WTC11 (cell line): ENCODE measurements around the gene PCDH9. TPM values are rescaled to one million over a fixed set of nuclear protein-coding genes. Genes with fewer than 3 reads are reported as not detected.

ENCODE experiments used
- ATAC-seq: fragments of 200-7000 bp; cut with Tn5 transposase; 2 replicates; pipeline ENCODE4 v1.10.0; 2021; ENCODE audit warnings: mild to moderate bottlenecking, moderate library complexity
- CTCF ChIA-PET: fragments of 300-600 bp; sonication (Branson Sonifier 250); formaldehyde crosslinking; loops from one replicate; lab custom pipeline; 2021; ENCODE audit warnings: antibody characterized with exemption; lab: Charles Lee
- POLR2A ChIA-PET: fragments of 350-600 bp; sonication (Branson Sonifier 250); formaldehyde crosslinking; loops from one replicate; lab custom pipeline; 2021; ENCODE audit warnings: antibody characterized with exemption; lab: Charles Lee
- DNase-seq: peaks from one replicate; pipeline ENCODE4 v3.0.0; 2021; ENCODE audit warnings: low spot score
- H3K27ac Mint-ChIP-seq: 2 replicates; pipeline ENCODE4 v1.8.0; 2021; ENCODE audit warnings: mixed read lengths
- H3K27me3 Mint-ChIP-seq: 2 replicates; pipeline ENCODE4 v1.8.0; 2021; ENCODE audit warnings: low read depth, mild to moderate bottlenecking, moderate library complexity, mixed read lengths
- H3K36me3 Mint-ChIP-seq: 2 replicates; pipeline ENCODE4 v1.8.0; 2021; ENCODE audit warnings: mixed read lengths
- H3K4me1 Mint-ChIP-seq: 2 replicates; pipeline ENCODE4 v1.8.0; 2022; ENCODE audit warnings: mixed read lengths
- H3K4me3 Mint-ChIP-seq: 2 replicates; pipeline ENCODE4 v1.8.0; 2021; ENCODE audit warnings: mild to moderate bottlenecking, moderate library complexity, mixed read lengths
- H3K9me3 Mint-ChIP-seq: 2 replicates; pipeline ENCODE4 v1.8.0; 2021; ENCODE audit warnings: mixed read lengths
- CDX4 ChIP-seq: fragments of 250-450 bp; sonication (Bioruptor Pico); IDR thresholded peaks from 2 replicates; pipeline ENCODE4 v1.9.0; 2021; ENCODE audit warnings: moderate library complexity, mild to moderate bottlenecking, inconsistent platforms, borderline replicate concordance
- CREB1 ChIP-seq: sonication (generic); formaldehyde crosslinking; IDR thresholded peaks from 2 replicates; pipeline ENCODE4 v1.8.0; 2023; ENCODE audit warnings: mild to moderate bottlenecking, missing genetic modification reagents
- ELF4 ChIP-seq: sonication (generic); formaldehyde crosslinking; IDR thresholded peaks from 2 replicates; pipeline ENCODE4 v1.8.1; 2022; ENCODE audit warnings: low read depth, mild to moderate bottlenecking, moderate library complexity, missing genetic modification reagents
- ESRRA ChIP-seq: sonication (generic); formaldehyde crosslinking; IDR thresholded peaks from 2 replicates; pipeline ENCODE4 v1.8.1; 2022; ENCODE audit warnings: mild to moderate bottlenecking, missing genetic modification reagents, borderline replicate concordance
- FOXK1 ChIP-seq: sonication (generic); formaldehyde crosslinking; IDR thresholded peaks from 2 replicates; pipeline ENCODE4 v1.8.0; 2022; ENCODE audit warnings: mild to moderate bottlenecking, moderate library complexity, missing genetic modification reagents
- IRF1 ChIP-seq: sonication (generic); formaldehyde crosslinking; IDR thresholded peaks from 2 replicates; pipeline ENCODE4 v1.8.0; 2023; ENCODE audit warnings: missing genetic modification reagents
- JUN ChIP-seq: sonication (generic); formaldehyde crosslinking; IDR thresholded peaks from 2 replicates; pipeline ENCODE4 v1.8.0; 2023; ENCODE audit warnings: mild to moderate bottlenecking, missing genetic modification reagents
- KAT7 ChIP-seq: sonication (generic); formaldehyde crosslinking; IDR thresholded peaks from 2 replicates; pipeline ENCODE4 v1.8.1; 2023; ENCODE audit warnings: missing genetic modification reagents, mild to moderate bottlenecking, borderline replicate concordance
- MLX ChIP-seq: sonication (generic); formaldehyde crosslinking; IDR thresholded peaks from 2 replicates; pipeline ENCODE4 v1.8.1; 2023; ENCODE audit warnings: mild to moderate bottlenecking, missing genetic modification reagents, moderate library complexity
- PREB ChIP-seq: sonication (generic); formaldehyde crosslinking; IDR thresholded peaks from 2 replicates; pipeline ENCODE4 v1.8.1; 2022; ENCODE audit warnings: mild to moderate bottlenecking, missing genetic modification reagents, moderate library complexity, borderline replicate concordance
- RORB ChIP-seq: fragments of 250-450 bp; sonication (Bioruptor Pico); IDR thresholded peaks from 2 replicates; pipeline ENCODE4 v1.9.0; 2021; ENCODE audit warnings: mild to moderate bottlenecking
- ZMAT4 ChIP-seq: fragments of 250-450 bp; sonication (Bioruptor Pico); IDR thresholded peaks from 2 replicates; pipeline ENCODE4 v1.9.0; 2021; ENCODE audit warnings: mild to moderate bottlenecking
- ZNF138 ChIP-seq: sonication (generic); formaldehyde crosslinking; conservative IDR thresholded peaks from 2 replicates; pipeline ENCODE4 v1.8.1; 2022; ENCODE audit warnings: mild to moderate bottlenecking, moderate library complexity, missing genetic modification reagents
- ZNF263 ChIP-seq: sonication (generic); formaldehyde crosslinking; IDR thresholded peaks from 2 replicates; pipeline ENCODE4 v1.8.1; 2022; ENCODE audit warnings: low read depth, mild to moderate bottlenecking, moderate library complexity, missing genetic modification reagents
- ZNF317 ChIP-seq: sonication (generic); formaldehyde crosslinking; IDR thresholded peaks from 2 replicates; pipeline ENCODE4 v1.8.1; 2023; ENCODE audit warnings: low read depth, mild to moderate bottlenecking, moderate library complexity, missing genetic modification reagents, borderline replicate concordance
- total RNA-seq: library from RNA; stranded (reverse); gene quantifications from 3 replicates; pipeline ENCODE4 v1.2.3, GENCODE V29; 2021
- TF ChIP-seq, protein P1 (sequence below): sonication (generic); formaldehyde crosslinking; IDR thresholded peaks from 2 replicates; pipeline ENCODE4 v1.8.1; 2022; ENCODE audit warnings: mild to moderate bottlenecking, moderate library complexity, missing genetic modification reagents
- TF ChIP-seq, protein P2 (sequence below): sonication (generic); formaldehyde crosslinking; IDR thresholded peaks from 2 replicates; pipeline ENCODE4 v1.8.1; 2023; ENCODE audit warnings: mild to moderate bottlenecking, missing genetic modification reagents

PCDH9 gene
- total RNA-seq, 1 experiment from 2014 or later: 0.48 TPM

- TF ChIP-seq FOXK1 (CRISPR knock-in tag) (no peak), ZMAT4 (CRISPR knock-in tag) (no peak)
- TF ChIP-seq, all 79 proteins: peak for 0
Measured at GRCh38 chr13:66530158-66530557, 700.0 kb downstream of the PCDH9 start (continued).

- no peaks in the 10 kb centered on the region for H3K9me3 Mint-ChIP-seq
- no peak for TF ChIP-seq CREB1 (CRISPR knock-in tag)
- H3K36me3 Mint-ChIP-seq: no peaks in the 10 kb centered on the region
- ChIA-PET POLR2A (no interaction called here), CTCF (no interaction called here)
- peaks cover 67% of the 10 kb centered on the region for H3K4me1 Mint-ChIP-seq
- ATAC-seq (peak; percentile 35; the same call in 1 of the 2 replicates), DNase-seq (no peak)
- H3K27ac Mint-ChIP-seq: no peak overlapping the region; the same call in 1 of the 2 replicates
- H3K27me3 Mint-ChIP-seq: no peaks in the 10 kb centered on the region
- no peak overlapping the region for H3K4me3 Mint-ChIP-seq
Measured at GRCh38 chr13:66528944-66529576, 701.1 kb downstream of the PCDH9 start.

DNA sequence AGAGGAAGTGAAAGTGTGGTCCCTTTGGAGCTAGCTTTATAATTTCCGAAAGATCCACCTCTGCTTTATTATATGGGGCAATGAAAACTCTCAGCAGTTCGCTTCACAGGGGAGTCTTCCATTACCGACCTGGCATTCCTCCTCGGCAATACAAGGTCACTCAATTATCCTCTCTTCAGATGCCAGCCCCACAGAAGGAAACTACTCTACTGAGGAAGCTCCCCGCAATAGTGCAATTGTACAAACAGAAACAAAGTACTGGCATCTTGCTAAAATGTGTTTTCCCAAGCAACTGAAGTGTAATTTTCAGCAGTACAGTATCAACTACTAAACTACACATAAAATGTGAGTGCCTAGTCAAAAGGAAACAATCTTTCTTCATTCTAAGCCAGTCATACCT lies 702.0 kb downstream of the PCDH9 start:
- POLR2A ChIA-PET: no interaction called here
- no peaks in the 10 kb centered on the region for H3K27me3 Mint-ChIP-seq
- H3K36me3 Mint-ChIP-seq: no peaks in the 10 kb centered on the region
- DNase-seq (no peak), ATAC-seq (peak; percentile 57)
- TF ChIP-seq JUN (no peak), ZNF263 (CRISPR knock-in tag) (no peak), PREB (CRISPR knock-in tag) (no peak), ZNF317 (no peak), RORB (CRISPR knock-in tag) (no peak), ZNF138 (CRISPR knock-in tag) (no peak)
- TF ChIP-seq, protein P1, sequence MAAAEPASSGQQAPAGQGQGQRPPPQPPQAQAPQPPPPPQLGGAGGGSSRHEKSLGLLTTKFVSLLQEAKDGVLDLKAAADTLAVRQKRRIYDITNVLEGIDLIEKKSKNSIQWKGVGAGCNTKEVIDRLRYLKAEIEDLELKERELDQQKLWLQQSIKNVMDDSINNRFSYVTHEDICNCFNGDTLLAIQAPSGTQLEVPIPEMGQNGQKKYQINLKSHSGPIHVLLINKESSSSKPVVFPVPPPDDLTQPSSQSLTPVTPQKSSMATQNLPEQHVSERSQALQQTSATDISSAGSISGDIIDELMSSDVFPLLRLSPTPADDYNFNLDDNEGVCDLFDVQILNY (CRISPR knock-in tag): no peak
- TF ChIP-seq, all 79 proteins: peak for 0
- no peak overlapping the region for H3K4me3 Mint-ChIP-seq
- peak overlapping the region; percentile 44 for H3K27ac Mint-ChIP-seq
- CTCF ChIA-PET: no interaction called here
- peaks cover 67% of the 10 kb centered on the region for H3K4me1 Mint-ChIP-seq
- H3K9me3 Mint-ChIP-seq: no peaks in the 10 kb centered on the region

DNA sequence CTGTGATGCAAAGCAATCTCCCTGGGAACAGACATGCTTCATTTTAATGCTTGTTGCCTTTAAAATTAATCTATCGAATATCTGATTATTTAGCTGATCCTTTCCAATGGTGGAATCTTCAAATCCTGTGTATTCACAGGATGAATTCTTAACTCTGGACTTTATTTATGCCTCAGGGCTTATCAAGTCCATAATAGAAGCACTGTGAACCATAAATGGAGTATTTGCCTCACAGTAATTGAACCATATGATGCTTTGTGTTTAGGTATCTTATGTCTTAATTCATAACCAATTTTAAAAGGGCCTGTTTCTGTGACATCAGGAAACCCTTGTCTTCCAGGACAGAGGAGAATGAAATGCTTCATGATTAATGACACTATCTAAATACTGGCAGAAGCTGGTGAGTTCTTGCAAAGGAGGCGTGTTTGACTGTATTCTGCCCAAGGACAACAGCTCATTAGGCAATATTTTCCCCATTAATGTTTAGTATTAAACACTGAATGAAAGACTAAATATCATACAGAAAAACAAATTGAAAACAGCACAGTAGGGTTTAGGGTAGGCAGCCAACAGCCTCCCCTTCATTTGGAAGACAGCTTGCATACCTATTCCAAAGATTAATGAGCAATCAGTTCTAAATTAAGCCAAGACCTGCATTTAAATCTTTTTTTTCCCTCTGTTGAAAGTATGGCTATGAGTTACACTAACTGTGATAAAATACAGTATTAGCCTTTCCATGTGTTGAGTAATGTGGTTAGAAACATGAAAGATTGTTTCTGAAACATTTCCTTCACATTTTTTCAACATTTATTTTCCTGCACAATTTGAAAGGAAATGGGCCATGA lies 709.4 kb downstream of the PCDH9 start:
- ChIA-PET CTCF (no interaction called here), POLR2A (no interaction called here)
- H3K4me3 Mint-ChIP-seq: no peak overlapping the region
- peaks cover 5% of the 10 kb centered on the region; the same call in 1 of the 2 replicates for H3K9me3 Mint-ChIP-seq
- H3K27ac Mint-ChIP-seq: no peak overlapping the region
- DNase-seq (no peak), ATAC-seq (no peak)
- H3K36me3 Mint-ChIP-seq: no peaks in the 10 kb centered on the region
- no peaks in the 10 kb centered on the region for H3K27me3 Mint-ChIP-seq
- H3K4me1 Mint-ChIP-seq: peaks cover 17% of the 10 kb centered on the region
- TF ChIP-seq ELF4 (CRISPR knock-in tag) (no peak), IRF1 (CRISPR knock-in tag) (no peak), KAT7 (CRISPR knock-in tag) (no peak), CDX4 (CRISPR knock-in tag) (no peak), MLX (CRISPR knock-in tag) (no peak), ESRRA (no peak)
- TF ChIP-seq, protein P2, sequence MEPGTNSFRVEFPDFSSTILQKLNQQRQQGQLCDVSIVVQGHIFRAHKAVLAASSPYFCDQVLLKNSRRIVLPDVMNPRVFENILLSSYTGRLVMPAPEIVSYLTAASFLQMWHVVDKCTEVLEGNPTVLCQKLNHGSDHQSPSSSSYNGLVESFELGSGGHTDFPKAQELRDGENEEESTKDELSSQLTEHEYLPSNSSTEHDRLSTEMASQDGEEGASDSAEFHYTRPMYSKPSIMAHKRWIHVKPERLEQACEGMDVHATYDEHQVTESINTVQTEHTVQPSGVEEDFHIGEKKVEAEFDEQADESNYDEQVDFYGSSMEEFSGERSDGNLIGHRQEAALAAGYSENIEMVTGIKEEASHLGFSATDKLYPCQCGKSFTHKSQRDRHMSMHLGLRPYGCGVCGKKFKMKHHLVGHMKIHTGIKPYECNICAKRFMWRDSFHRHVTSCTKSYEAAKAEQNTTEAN: no peak
